Measurements from ENCODE around the gene CHSY3.

DNA sequence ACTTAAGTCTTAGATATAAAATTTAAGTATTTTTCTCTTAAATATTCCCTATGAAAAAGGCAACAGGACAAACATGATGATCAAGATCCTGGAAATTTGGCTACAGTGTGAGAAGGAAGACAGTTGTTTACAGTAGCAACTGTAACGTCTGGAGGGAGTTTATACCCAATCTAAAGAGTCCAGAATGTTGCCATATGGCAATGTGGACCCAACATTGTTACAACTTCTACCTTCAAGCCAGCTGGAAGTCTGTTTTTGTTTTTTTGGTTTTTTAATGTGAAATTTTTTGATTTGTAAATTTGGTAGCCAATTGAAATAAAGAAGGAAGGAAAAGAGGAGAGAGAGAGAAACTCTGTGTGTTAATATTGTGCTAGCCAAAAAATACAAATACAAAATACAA lies 233.4 kb downstream of the CHSY3 start:
- TF ChIP-seq, protein P1, sequence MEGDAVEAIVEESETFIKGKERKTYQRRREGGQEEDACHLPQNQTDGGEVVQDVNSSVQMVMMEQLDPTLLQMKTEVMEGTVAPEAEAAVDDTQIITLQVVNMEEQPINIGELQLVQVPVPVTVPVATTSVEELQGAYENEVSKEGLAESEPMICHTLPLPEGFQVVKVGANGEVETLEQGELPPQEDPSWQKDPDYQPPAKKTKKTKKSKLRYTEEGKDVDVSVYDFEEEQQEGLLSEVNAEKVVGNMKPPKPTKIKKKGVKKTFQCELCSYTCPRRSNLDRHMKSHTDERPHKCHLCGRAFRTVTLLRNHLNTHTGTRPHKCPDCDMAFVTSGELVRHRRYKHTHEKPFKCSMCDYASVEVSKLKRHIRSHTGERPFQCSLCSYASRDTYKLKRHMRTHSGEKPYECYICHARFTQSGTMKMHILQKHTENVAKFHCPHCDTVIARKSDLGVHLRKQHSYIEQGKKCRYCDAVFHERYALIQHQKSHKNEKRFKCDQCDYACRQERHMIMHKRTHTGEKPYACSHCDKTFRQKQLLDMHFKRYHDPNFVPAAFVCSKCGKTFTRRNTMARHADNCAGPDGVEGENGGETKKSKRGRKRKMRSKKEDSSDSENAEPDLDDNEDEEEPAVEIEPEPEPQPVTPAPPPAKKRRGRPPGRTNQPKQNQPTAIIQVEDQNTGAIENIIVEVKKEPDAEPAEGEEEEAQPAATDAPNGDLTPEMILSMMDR (IDR thresholded peaks at IDR 0.05; ENCODE audit: low read depth, low read length, poor library complexity, severe bottlenecking) = no peak
- TF ChIP-seq EZH2phosphoT487 (IDR thresholded peaks at IDR 0.05; ENCODE audit: borderline replicate concordance, low read length) = no peak
